Activated CD8-positive, alpha-beta memory T cell treated with anti-CD3 and anti-CD28 coated beads, Interleukin-2, amount 10 ng/mL, durations not matched to agents 7 days and 5 days (primary cell): ENCODE data around the gene GALNT7. TPM values are rescaled to one million over a fixed set of nuclear protein-coding genes. Genes with fewer than 3 reads are reported as not detected.
A peak's percentile ranks its signal among the peaks of the same experiment; 100 is the strongest.

Experiments
- ATAC-seq: fragments of 150-1000 bp; cut with Tn5 transposase; one replicate; pipeline ENCODE4 v1.10.0; 2021; ENCODE audit warnings: moderate library complexity
- CTCF ChIA-PET: fragments of 350-600 bp; sonication (Branson Sonifier 250); formaldehyde crosslinking; loops from one replicate; lab custom pipeline; 2021; ENCODE audit warnings: antibody characterized with exemption; lab: Charles Lee
- DNase-seq: peaks from one replicate; pipeline ENCODE4 v3.0.0-alpha.2; 2020
- H3K27ac Mint-ChIP-seq: one replicate; pipeline ENCODE4 v1.8.0; 2021; ENCODE audit warnings: mild to moderate bottlenecking, mixed read lengths
- H3K27me3 Mint-ChIP-seq: one replicate; pipeline ENCODE4 v1.8.0; 2021; ENCODE audit warnings: mixed read lengths
- H3K36me3 Mint-ChIP-seq: one replicate; pipeline ENCODE4 v1.8.0; 2021; ENCODE audit warnings: mild to moderate bottlenecking, mixed read lengths
- H3K4me1 Mint-ChIP-seq: one replicate; pipeline ENCODE4 v1.8.0; 2021; ENCODE audit warnings: mixed read lengths
- H3K4me3 Mint-ChIP-seq: one replicate; pipeline ENCODE4 v1.8.0; 2021; ENCODE audit warnings: mild to moderate bottlenecking, moderate library complexity, mixed read lengths
- H3K9me3 Mint-ChIP-seq: one replicate; pipeline ENCODE4 v1.8.0; 2022; ENCODE audit warnings: low read depth, mixed read lengths
- total RNA-seq, 2 experiments: library from RNA; stranded (reverse); gene quantifications; one replicate each; pipeline ENCODE4 v1.2.3, GENCODE V29; 2021

Gene GALNT7
- total RNA-seq, 2 experiments from 2014 or later: 16.8 to 17.8 TPM

GRCh38 chr4:173236301-173236700 is 67.7 kb downstream of the GALNT7 start:
- Mint-ChIP-seq H3K27me3 (no peaks in the 10 kb centered on the region), H3K4me3 (no peak overlapping the region), H3K36me3 (peaks cover 1% of the 10 kb centered on the region), H3K4me1 (no peaks in the 10 kb centered on the region), H3K27ac (no peak overlapping the region), H3K9me3 (no peaks in the 10 kb centered on the region)
- DNase-seq: no peak
- no peak for ATAC-seq
- CTCF ChIA-PET: no interaction called here

GRCh38 chr4:173237152-173237551 is 68.5 kb downstream of the GALNT7 start:
- DNase-seq: no peak
- no peaks in the 10 kb centered on the region for H3K9me3 Mint-ChIP-seq
- CTCF ChIA-PET: no interaction called here
- no peaks in the 10 kb centered on the region for H3K27me3 Mint-ChIP-seq
- H3K36me3 Mint-ChIP-seq: peaks cover 1% of the 10 kb centered on the region
- H3K4me1 Mint-ChIP-seq: no peaks in the 10 kb centered on the region
- no peak overlapping the region for H3K4me3 Mint-ChIP-seq
- no peak for ATAC-seq
- H3K27ac Mint-ChIP-seq: no peak overlapping the region

- ATAC-seq: no peak
- CTCF ChIA-PET: interaction anchor here (0.7 kb wide), 1 partner anchor 10 kb away, joined by 3 read pairs; no protein-coding TSS in a partner anchor
- Mint-ChIP-seq H3K36me3 (peaks cover 1% of the 10 kb centered on the region), H3K4me1 (peaks cover 5% of the 10 kb centered on the region), H3K9me3 (no peaks in the 10 kb centered on the region), H3K27ac (no peak overlapping the region), H3K27me3 (no peaks in the 10 kb centered on the region), H3K4me3 (no peak overlapping the region)
- no peak for DNase-seq
These were observed 69.2 kb downstream of the GALNT7 start for GRCh38 chr4:173237762-173238161.

DNA sequence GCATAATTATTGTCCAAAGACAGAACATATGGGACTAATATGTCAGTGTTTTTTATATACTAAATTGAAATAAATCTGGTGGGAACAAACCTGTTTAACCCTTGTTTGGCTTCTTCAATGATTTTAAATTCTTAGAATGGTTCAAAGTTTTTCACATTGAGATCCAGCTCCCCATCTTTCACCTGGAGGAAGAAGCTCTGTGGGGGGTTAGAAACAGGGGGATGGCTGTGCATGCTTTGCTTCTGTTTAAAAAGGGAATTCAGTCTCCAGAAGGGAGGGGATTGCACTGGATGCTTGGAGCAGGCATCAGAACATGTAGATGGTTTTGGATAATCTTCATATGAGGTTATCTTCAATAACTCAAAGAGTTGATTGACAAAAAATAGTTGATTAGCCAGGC is 72.1 kb downstream of the GALNT7 start:
- H3K27me3 Mint-ChIP-seq: no peaks in the 10 kb centered on the region
- H3K4me1 Mint-ChIP-seq: peaks cover 12% of the 10 kb centered on the region
- no peak overlapping the region for H3K4me3 Mint-ChIP-seq
- CTCF ChIA-PET: no interaction called here
- peaks cover 1% of the 10 kb centered on the region for H3K36me3 Mint-ChIP-seq
- no peaks in the 10 kb centered on the region for H3K9me3 Mint-ChIP-seq
- no peak overlapping the region for H3K27ac Mint-ChIP-seq
- no peak for DNase-seq
- no peak for ATAC-seq

GRCh38 chr4:173242466-173243250 is 74.0 kb downstream of the GALNT7 start:
- CTCF ChIA-PET: no interaction called here
- Mint-ChIP-seq H3K4me3 (no peak overlapping the region), H3K27me3 (no peaks in the 10 kb centered on the region), H3K36me3 (no peaks in the 10 kb centered on the region), H3K27ac (no peak overlapping the region), H3K9me3 (no peaks in the 10 kb centered on the region), H3K4me1 (peaks cover 12% of the 10 kb centered on the region)
- no peak for DNase-seq
- ATAC-seq: no peak

DNA sequence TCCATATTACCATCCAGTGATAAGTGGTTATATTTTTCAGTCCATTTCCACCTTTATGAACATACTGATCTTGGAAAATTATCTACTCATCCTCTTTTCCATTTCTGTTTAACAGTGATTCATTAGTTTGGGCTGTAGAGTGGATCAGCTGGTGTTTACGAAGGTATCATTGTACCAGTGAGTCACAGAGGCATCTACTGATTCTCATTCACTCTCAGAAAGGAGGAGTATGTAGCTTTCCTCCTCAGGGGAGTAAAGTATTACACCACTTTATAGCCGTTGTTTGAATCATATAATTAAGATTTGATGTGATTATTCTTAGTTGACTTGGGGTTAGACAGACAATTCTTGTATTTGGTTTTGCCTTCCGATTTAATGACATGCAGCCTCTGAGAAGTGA is 74.7 kb downstream of the GALNT7 start:
- no peak overlapping the region for H3K27ac Mint-ChIP-seq
- H3K9me3 Mint-ChIP-seq: no peaks in the 10 kb centered on the region
- H3K36me3 Mint-ChIP-seq: no peaks in the 10 kb centered on the region
- peaks cover 12% of the 10 kb centered on the region for H3K4me1 Mint-ChIP-seq
- no peaks in the 10 kb centered on the region for H3K27me3 Mint-ChIP-seq
- ATAC-seq (no peak), DNase-seq (no peak)
- no peak overlapping the region for H3K4me3 Mint-ChIP-seq
- CTCF ChIA-PET: no interaction called here

DNA sequence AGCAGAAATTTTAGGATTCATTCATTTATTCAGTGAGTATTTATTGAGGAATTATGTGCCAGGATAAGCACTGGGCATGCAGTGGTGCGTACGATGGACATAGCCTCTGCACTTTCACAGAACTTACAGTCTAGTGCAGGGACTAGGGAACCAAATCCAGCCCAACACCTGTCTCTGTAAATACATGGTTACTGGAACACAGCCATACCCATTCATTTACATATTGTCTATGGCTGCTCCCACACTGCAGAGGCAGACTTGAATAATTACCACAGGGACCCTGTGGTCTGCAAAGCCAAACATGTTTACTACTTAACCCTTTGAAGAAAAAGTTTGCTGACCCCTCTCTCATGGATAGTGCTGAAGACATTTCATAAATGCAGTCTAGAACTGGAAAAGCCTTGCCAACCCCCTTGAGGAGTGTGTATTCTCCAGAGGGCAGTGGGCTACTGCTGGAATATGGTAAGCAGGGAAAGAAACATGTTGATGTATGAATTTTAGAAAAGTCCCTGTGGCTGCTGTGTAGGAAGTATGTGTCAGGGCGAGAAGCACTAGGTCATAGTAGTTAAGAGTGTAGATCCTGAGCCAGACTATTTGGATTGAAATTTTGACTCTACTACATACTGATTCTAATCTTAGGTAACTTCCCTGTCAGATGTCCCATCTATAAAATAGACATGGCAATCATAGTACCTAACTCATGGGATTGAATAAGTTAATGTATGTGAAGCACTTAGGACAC is 75.5 kb downstream of the GALNT7 start:
- peaks cover 12% of the 10 kb centered on the region for H3K4me1 Mint-ChIP-seq
- DNase-seq (no peak), ATAC-seq (no peak)
- H3K27ac Mint-ChIP-seq: no peak overlapping the region
- no peaks in the 10 kb centered on the region for H3K36me3 Mint-ChIP-seq
- no peak overlapping the region for H3K4me3 Mint-ChIP-seq
- H3K27me3 Mint-ChIP-seq: no peaks in the 10 kb centered on the region
- CTCF ChIA-PET: no interaction called here
- H3K9me3 Mint-ChIP-seq: no peaks in the 10 kb centered on the region

DNA sequence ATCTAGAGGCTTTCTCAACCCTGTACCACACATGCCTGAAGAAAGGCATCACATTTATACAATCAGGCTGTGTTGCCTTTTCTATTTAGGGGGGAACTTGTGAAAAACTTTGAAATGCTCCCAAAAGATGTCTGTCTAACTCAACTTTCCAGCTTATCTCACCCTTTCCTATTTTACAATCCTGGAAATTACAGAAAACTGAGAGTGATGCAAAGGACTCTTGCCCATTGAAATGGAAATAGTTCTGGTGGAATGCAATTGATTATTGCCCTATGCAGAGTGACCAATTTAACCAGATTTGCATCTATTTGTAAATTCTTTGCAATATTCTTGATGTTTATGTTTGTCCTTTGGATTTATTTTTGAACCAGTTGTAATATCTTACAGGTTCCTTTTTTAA is 77.3 kb downstream of the GALNT7 start:
- Mint-ChIP-seq H3K27me3 (no peaks in the 10 kb centered on the region), H3K27ac (no peak overlapping the region), H3K36me3 (peaks cover 1% of the 10 kb centered on the region), H3K4me1 (peaks cover 12% of the 10 kb centered on the region), H3K9me3 (no peaks in the 10 kb centered on the region), H3K4me3 (no peak overlapping the region)
- DNase-seq: no peak
- ATAC-seq: no peak
- CTCF ChIA-PET: interaction anchor here (1.6 kb wide), 2 partner anchors 11 to 56 kb away, joined by 3 to 5 read pairs; no protein-coding TSS in a partner anchor

DNA sequence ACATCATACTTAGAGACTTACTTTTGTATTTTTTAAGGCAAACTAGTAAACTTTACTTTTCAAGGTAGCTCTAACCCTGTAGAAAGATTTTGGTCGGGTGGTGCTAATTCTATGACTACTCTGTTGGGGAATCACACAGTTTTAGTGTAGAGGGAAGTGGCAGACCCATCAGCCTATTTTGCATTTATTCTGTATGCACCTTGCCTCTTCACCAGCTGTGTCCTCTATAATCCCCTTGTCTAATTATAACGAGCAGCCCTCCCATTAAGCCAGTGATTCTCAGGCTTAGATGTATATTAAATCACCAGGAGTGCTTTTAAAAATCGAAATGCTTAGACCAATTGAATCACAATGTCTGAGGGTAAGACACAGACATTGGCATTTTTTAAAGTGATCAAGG is 78.1 kb downstream of the GALNT7 start:
- H3K4me3 Mint-ChIP-seq: no peak overlapping the region
- peaks cover 12% of the 10 kb centered on the region for H3K4me1 Mint-ChIP-seq
- ATAC-seq (no peak), DNase-seq (no peak)
- no peaks in the 10 kb centered on the region for H3K27me3 Mint-ChIP-seq
- CTCF ChIA-PET: interaction anchor here (1.6 kb wide), 2 partner anchors 11 to 55 kb away, joined by 3 to 5 read pairs; no protein-coding TSS in a partner anchor
- no peak overlapping the region for H3K27ac Mint-ChIP-seq
- no peaks in the 10 kb centered on the region for H3K9me3 Mint-ChIP-seq
- peaks cover 1% of the 10 kb centered on the region for H3K36me3 Mint-ChIP-seq

DNA sequence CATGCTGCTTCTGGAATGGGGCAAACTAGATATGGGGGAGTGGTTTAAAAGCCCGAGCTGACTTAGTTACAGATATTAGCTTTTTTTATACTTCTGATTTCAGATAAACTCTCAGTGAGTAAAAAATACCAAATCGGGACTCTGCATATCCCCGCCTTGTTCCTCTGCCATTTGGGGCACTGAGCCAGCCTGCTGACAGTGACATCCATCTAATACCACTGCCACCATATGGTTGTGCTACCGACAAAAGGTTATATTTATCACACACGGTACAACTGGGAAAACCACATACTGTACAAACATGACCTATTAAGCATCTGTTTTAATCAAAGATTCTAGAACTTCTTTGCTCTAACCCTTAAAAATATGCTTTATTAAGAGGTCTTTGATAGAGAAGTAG is 78.7 kb downstream of the GALNT7 start:
- no peaks in the 10 kb centered on the region for H3K9me3 Mint-ChIP-seq
- peaks cover 11% of the 10 kb centered on the region for H3K4me1 Mint-ChIP-seq
- ATAC-seq (no peak), DNase-seq (no peak)
- CTCF ChIA-PET: no interaction called here
- H3K27me3 Mint-ChIP-seq: no peaks in the 10 kb centered on the region
- peaks cover 1% of the 10 kb centered on the region for H3K36me3 Mint-ChIP-seq
- H3K27ac Mint-ChIP-seq: no peak overlapping the region
- H3K4me3 Mint-ChIP-seq: no peak overlapping the region

DNA sequence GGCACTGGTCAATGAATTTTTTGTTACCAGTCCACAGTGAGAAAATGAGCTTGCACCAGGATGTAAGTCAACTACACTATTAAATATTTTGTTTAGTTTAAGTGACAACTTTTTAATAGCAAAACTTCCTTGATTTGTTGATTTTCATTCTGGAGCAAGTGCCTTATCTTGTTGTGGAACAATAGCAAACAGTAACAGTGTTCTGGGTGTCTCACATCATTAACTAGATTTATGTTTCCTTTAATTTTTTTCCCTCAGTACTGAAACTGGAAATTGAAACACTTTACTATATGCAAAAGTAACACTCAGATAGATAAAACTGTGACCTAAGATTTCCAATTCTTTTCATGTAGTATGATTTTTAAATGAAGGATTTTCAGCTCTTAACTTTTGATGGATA is 80.1 kb downstream of the GALNT7 start:
- DNase-seq (no peak), ATAC-seq (no peak)
- Mint-ChIP-seq H3K4me1 (peaks cover 2% of the 10 kb centered on the region), H3K27ac (no peak overlapping the region), H3K4me3 (no peak overlapping the region), H3K36me3 (peaks cover 1% of the 10 kb centered on the region), H3K27me3 (no peaks in the 10 kb centered on the region), H3K9me3 (no peaks in the 10 kb centered on the region)
- CTCF ChIA-PET: interaction anchor here (0.6 kb wide), 1 partner anchor 9 kb away, joined by 3 read pairs; no protein-coding TSS in a partner anchor

- CTCF ChIA-PET: no interaction called here
These were observed 83.7 kb downstream of the GALNT7 start for GRCh38 chr4:173252024-173252935.

DNA sequence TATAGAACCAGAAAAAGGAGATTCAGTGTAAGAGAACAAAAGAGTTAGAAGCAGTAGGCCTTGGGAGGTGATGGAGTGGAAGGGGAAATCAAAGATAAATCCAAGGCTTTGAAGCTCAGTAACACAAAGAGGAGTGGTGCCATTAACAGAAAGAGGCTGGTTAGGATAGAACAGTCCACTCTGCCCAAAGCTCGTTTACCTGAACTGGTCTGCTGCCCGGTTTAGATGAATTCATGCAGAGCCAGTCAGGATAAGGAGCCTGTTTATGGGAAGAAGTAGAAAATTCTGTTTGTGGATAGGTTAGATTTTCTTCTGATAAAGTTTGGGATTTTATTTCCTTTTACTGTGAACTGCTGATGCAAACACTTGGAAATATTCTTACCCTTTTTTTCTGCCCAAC is 85.0 kb downstream of the GALNT7 start:
- CTCF ChIA-PET: interaction anchor here (0.6 to 1.7 kb wide), 3 partner anchors 10 to 240 kb away, joined by 3 to 6 read pairs (median 4); no protein-coding TSS in a partner anchor
- no peak for DNase-seq
- ATAC-seq: no peak
- no peaks in the 10 kb centered on the region for H3K27me3 Mint-ChIP-seq
- no peaks in the 10 kb centered on the region for H3K9me3 Mint-ChIP-seq
- H3K4me3 Mint-ChIP-seq: no peak overlapping the region
- no peak overlapping the region for H3K27ac Mint-ChIP-seq
- no peaks in the 10 kb centered on the region for H3K4me1 Mint-ChIP-seq
- peaks cover 1% of the 10 kb centered on the region for H3K36me3 Mint-ChIP-seq

More at GRCh38 chr4:173252024-173252935, 83.7 kb downstream of the GALNT7 start:
- peaks cover 1% of the 10 kb centered on the region for H3K36me3 Mint-ChIP-seq
- no peaks in the 10 kb centered on the region for H3K9me3 Mint-ChIP-seq
- no peak overlapping the region for H3K27ac Mint-ChIP-seq
- ATAC-seq (peak; percentile 27), DNase-seq (no peak)
- H3K27me3 Mint-ChIP-seq: no peaks in the 10 kb centered on the region
- no peak overlapping the region for H3K4me3 Mint-ChIP-seq
- H3K4me1 Mint-ChIP-seq: no peaks in the 10 kb centered on the region
